K562 (cell line): ENCODE results near the gene AFAP1. TPM values are rescaled to one million over a fixed set of nuclear protein-coding genes. Genes with fewer than 3 reads are reported as not detected.

Source experiments
- ATAC-seq: fragments of 200-7000 bp; cut with Tn5 transposase; 3 replicates; pipeline ENCODE4 v1.9.1; 2020; ENCODE audit warnings: moderate library complexity
- BruUV-seq: library from RNA; stranded (reverse); fragments of 400-500 nt; replicated peaks from 2 replicates; lab custom pipeline; 2021; lab: Mats Ljungman, UMichigan
- CTCF ChIA-PET: fragments of 300-600 bp; formaldehyde crosslinking; extraction: SDS; loops from one replicate; lab custom pipeline; 2021; ENCODE audit warnings: low intra/inter-chr PET ratio; lab: Yijun Ruan, JAX
- POLR2A ChIA-PET: fragments of 300-600, 350-650 bp; sonication (Branson Sonifier 250); formaldehyde crosslinking; extraction: SDS; loops from one replicate; lab custom pipeline; 2021; ENCODE audit warnings: antibody characterized with exemption, inconsistent platforms; lab: Yijun Ruan, JAX
- DNase-seq, 4 experiments: peaks; one replicate each; pipeline versions ENCODE4 v3.0.0 to v3.0.0-alpha.2; 2011 to 2018; ENCODE audit warnings: low spot score in 3 of 4, mixed read lengths in 3 of 4; ENCODE audit errors: extremely low read depth in 1 of 4
- FAIRE-seq: peaks from 2 replicates; lab custom pipeline; 2011; peaks lifted over from hg19 to GRCh38; lab: Jason Lieb, UNC
- H2AFZ ChIP-seq: 2 replicates; pipeline ENCODE4 v1.6.0; 2011; ENCODE audit warnings: low read depth, low read length, control low read depth, inconsistent platforms
- H3K27ac ChIP-seq: fragments of 200-600 bp; 3 replicates; pipeline ENCODE4 v1.8.0; 2011; ENCODE audit warnings: low read depth, mild to moderate bottlenecking, control low read depth, inconsistent platforms, low read length, moderate library complexity, mixed read lengths; ENCODE audit errors: extremely low read depth
- H3K27me3 ChIP-seq, 2 experiments: fragments of 300-600 bp in 1 of 2; 2 replicates in 1 of 2; 3 replicates in 1 of 2; pipeline versions ENCODE4 v1.6.0 to v1.8.0; 2011; ENCODE audit warnings: inconsistent platforms in 2 of 2, low read length in 2 of 2, mild to moderate bottlenecking in 1 of 2, mixed read lengths in 1 of 2, moderate library complexity in 1 of 2; ENCODE audit not compliant: control insufficient read depth in 2 of 2, insufficient read depth in 2 of 2
- H3K36me3 ChIP-seq: fragments of 300-600 bp; 3 replicates; pipeline ENCODE4 v1.8.0; 2011; ENCODE audit warnings: mild to moderate bottlenecking, low read length, inconsistent platforms; ENCODE audit not compliant: control insufficient read depth, insufficient read depth
- H3K4me1 ChIP-seq, 2 experiments: fragments of 200-600 bp in 1 of 2; replicated peaks in 1 of 2; 2 replicates in 1 of 2; 3 replicates in 1 of 2; pipeline versions ENCODE4 v1.5.1 to v1.8.0; 2011; ENCODE audit warnings: inconsistent platforms in 2 of 2, low read length in 2 of 2, mild to moderate bottlenecking in 1 of 2, mixed read lengths in 1 of 2, moderate library complexity in 1 of 2; ENCODE audit not compliant: control insufficient read depth in 2 of 2, insufficient read depth in 2 of 2
- H3K4me2 ChIP-seq: 2 replicates; pipeline ENCODE4 v1.6.1; 2011; ENCODE audit warnings: low read length, control low read depth, inconsistent platforms, mixed read lengths; ENCODE audit not compliant: insufficient read depth
- H3K4me3 ChIP-seq: fragments of 200-600 bp; sonication (generic), shearing (Covaris generic); 2 replicates; pipeline ENCODE4 v1.5.1; 2016; ENCODE audit warnings: control low read depth, inconsistent platforms
- H3K79me2 ChIP-seq: fragments of 200-600 bp; 3 replicates; pipeline ENCODE4 v1.8.0; 2011; ENCODE audit warnings: low read length, inconsistent platforms; ENCODE audit not compliant: control insufficient read depth, insufficient read depth
- H3K9ac ChIP-seq, 2 experiments: 2 replicates each; pipeline versions ENCODE4 v1.6.0 to v1.6.1; 2011; ENCODE audit warnings: low read depth in 2 of 2, low read length in 2 of 2, control low read depth in 1 of 2, inconsistent platforms in 1 of 2, mild to moderate bottlenecking in 1 of 2, mixed read lengths in 1 of 2; ENCODE audit not compliant: insufficient read depth in 1 of 2
- H3K9me1 ChIP-seq: one replicate; pipeline ENCODE4 v1.6.0; 2011; ENCODE audit warnings: inconsistent platforms, mild to moderate bottlenecking, low read length, moderate library complexity; ENCODE audit not compliant: control insufficient read depth, insufficient read depth
- H3K9me3 ChIP-seq: replicated peaks from 2 replicates; pipeline ENCODE4 v1.5.1; 2011; ENCODE audit warnings: low read depth, low read length, inconsistent platforms; ENCODE audit not compliant: control insufficient read depth, insufficient read depth
- H4K20me1 ChIP-seq: replicated peaks from 2 replicates; pipeline ENCODE4 v1.6.1; 2011; ENCODE audit warnings: low read length, inconsistent platforms, mixed read lengths; ENCODE audit not compliant: control insufficient read depth, insufficient read depth
- CUX1 ChIP-seq: fragments of 200-800 bp; sonication (Bioruptor generic); IDR thresholded peaks from 2 replicates; pipeline ENCODE4 v1.6.1; 2016; ENCODE audit warnings: missing genetic modification characterization, missing compliant biosample characterization
- HDAC2 ChIP-seq: fragments of 450-650 bp; IDR thresholded peaks from 2 replicates; pipeline ENCODE4 v1.6.1; 2016; ENCODE audit warnings: mild to moderate bottlenecking
- IRF9 ChIP-seq: fragments of 450-650 bp; IDR thresholded peaks from 2 replicates; pipeline ENCODE4 v1.6.1; 2016; ENCODE audit warnings: missing biosample characterization, missing genetic modification characterization
- SREBF2 ChIP-seq: sonication (generic); formaldehyde crosslinking; IDR thresholded peaks from 2 replicates; pipeline ENCODE4 v1.4.0; 2020; ENCODE audit warnings: mild to moderate bottlenecking, missing genetic modification reagents
- U2AF2 ChIP-seq: fragments of 200-400 bp; formaldehyde crosslinking; optimal IDR thresholded peaks from 2 replicates; pipeline ENCODE3; 2017; ENCODE audit warnings: low read depth, mild to moderate bottlenecking, low read length
- ZBTB12 ChIP-seq: fragments of 250-450 bp; sonication (Bioruptor Pico); IDR thresholded peaks from 2 replicates; pipeline ENCODE4 v1.4.0; 2020
- ZC3H4 ChIP-seq: sonication (generic); formaldehyde crosslinking; IDR thresholded peaks from 2 replicates; pipeline ENCODE4 v1.9.0; 2021; ENCODE audit warnings: missing genetic modification reagents, borderline replicate concordance
- ZNF263 ChIP-seq: sonication (generic); formaldehyde crosslinking; IDR thresholded peaks from 2 replicates; pipeline ENCODE4 v1.8.0; 2022; ENCODE audit warnings: mild to moderate bottlenecking, missing genetic modification reagents, borderline replicate concordance
- ZNF444 ChIP-seq: fragments of 250-450 bp; sonication (Bioruptor Pico); IDR thresholded peaks from 2 replicates; pipeline ENCODE4 v1.4.0; 2020; ENCODE audit warnings: mild to moderate bottlenecking, moderate library complexity
- ZNF696 ChIP-seq: fragments of 250-450 bp; sonication (Bioruptor Pico); conservative IDR thresholded peaks from 2 replicates; pipeline ENCODE4 v1.4.0; 2020; ENCODE audit warnings: mild to moderate bottlenecking, moderate library complexity
- ZNF740 ChIP-seq, 3 experiments: fragments of 200-800 bp in 1 of 3; sonication (Bioruptor generic) in 1 of 3; sonication (generic) in 1 of 3; formaldehyde crosslinking in 1 of 3; IDR thresholded peaks; 2 replicates each; pipeline versions ENCODE4 v1.6.1 to v1.8.0; 2016 to 2022; ENCODE audit warnings: mild to moderate bottlenecking in 2 of 3, missing compliant biosample characterization in 2 of 3, missing genetic modification characterization in 2 of 3, missing genetic modification reagents in 1 of 3
- WGBS: fragments of 100-300 bp; shearing (Covaris generic); methylation state at CpG from one replicate; pipeline ENCODE4 v1.1.6; 2016; ENCODE audit warnings: low coverage, mixed read lengths; ENCODE audit not compliant: insufficient coverage; ENCODE audit errors: missing lambda C conversion rate; 5-methylcytosine and 5-hydroxymethylcytosine counted together
- in situ Hi-C: fragments of 300-500 bp; cut with MboI; formaldehyde crosslinking; loops from 4 replicates; pipeline ENCODE4 v1.15.0; 2018; ENCODE audit warnings: inconsistent platforms, mixed read lengths
- intact Hi-C: fragments of 100-400 bp; cut with micrococcal nuclease; formaldehyde crosslinking; loops from 2 replicates; pipeline ENCODE4 v1.14.2; 2022
- polyA plus RNA-seq, 8 experiments: library from polyadenylated mRNA; depleted of rRNA in 4 of 8; stranded (reverse) in 5 of 8; unstranded in 3 of 8; fragments of >200 nt; fragmentation: Nextera tagmentation in 2 of 8; fragmentation: Illumina TruSeq in 1 of 8; extraction: Ambion mirVana in 2 of 8; extraction: Trizol in 1 of 8; gene quantifications; 2 replicates each; pipeline versions ENCODE4 v1.2.1 to v1.2.3, GENCODE V29; 2011 to 2014; ENCODE audit warnings: inconsistent platforms in 1 of 8, missing spikeins in 1 of 8
- total RNA-seq, 7 experiments: library from RNA; depleted of rRNA in 6 of 7; stranded (reverse); fragments of >200 nt in 6 of 7; fragmentation: Illumina TruSeq in 2 of 7; extraction: Trizol in 2 of 7; gene quantifications; 2 replicates each; pipeline versions ENCODE4 v1.2.1 to v1.2.3, GENCODE V29; 2011 to 2021; ENCODE audit warnings: low replicate concordance in 1 of 7

AFAP1 gene
- total and polyA plus RNA-seq, 9 of the 15 experiments (the other 6 are each of a cell fraction or from before 2014, with no cell fraction given) = 0.07 to 0.42 (median 0.12) TPM; not detected in 1

- no peaks in the 10 kb centered on the region for H3K4me1 ChIP-seq
- no peak for TF ChIP-seq SREBF2 (CRISPR knock-in tag)
- no peak for TF ChIP-seq ZNF444 (CRISPR knock-in tag)
- TF ChIP-seq ZNF263 (CRISPR knock-in tag) = no peak
- TF ChIP-seq CUX1 = no peak
- TF ChIP-seq IRF9 (tag) = no peak
- no peak for TF ChIP-seq ZC3H4
- no peak for TF ChIP-seq HDAC2
- TF ChIP-seq ZNF696 (CRISPR knock-in tag) = no peak
- TF ChIP-seq ZNF740 (CRISPR knock-in tag; IDR thresholded peaks at IDR 0.05) = no peak
- TF ChIP-seq ZNF740 (tag; IDR thresholded peaks at IDR 0.05) = no peak
- no peak for TF ChIP-seq ZBTB12 (CRISPR knock-in tag)
- TF ChIP-seq U2AF2 = no peak
Observed at GRCh38 chr4:7854216-7854615, 85.4 kb downstream of the AFAP1 start.

More at GRCh38 chr4:7854216-7854615, 85.4 kb downstream of the AFAP1 start:
- H3K27me3 ChIP-seq = peaks cover 11 to 61% of the 10 kb centered on the region in 2 experiments
- intact Hi-C loops (no loop called here), in situ Hi-C loops (loop anchor here (5.0 kb wide), 1 partner anchor 52 kb away; no protein-coding TSS in a partner anchor)
- POLR2A ChIA-PET = interaction anchor here (0.8 kb wide), 1 partner anchor 142 kb away, joined by 3 read pairs; no protein-coding TSS in a partner anchor
- H3K9me3 ChIP-seq = 0 out of 2 replicates have a peak, but pooled peaks cover 2% of the 10 kb centered on the region
- no peaks in the 10 kb centered on the region for H3K36me3 ChIP-seq
- H3K9ac ChIP-seq = no peak overlapping the region
- no peak for FAIRE-seq
- H3K9me1 ChIP-seq = no peaks in the 10 kb centered on the region
- no peak overlapping the region for H3K4me3 ChIP-seq
- H2AFZ ChIP-seq = no peak overlapping the region
- BruUV-seq = no TSS peak
- H3K79me2 ChIP-seq = no peaks in the 10 kb centered on the region
- 5% methylated on average over 9 of the region's 9 CpGs for WGBS
- H3K4me2 ChIP-seq = no peak overlapping the region
- no peak for ATAC-seq
- H3K27ac ChIP-seq = no peak overlapping the region
- H4K20me1 ChIP-seq = peaks cover 7% of the 10 kb centered on the region; the same call in 1 of the 2 replicates
- CTCF ChIA-PET = interaction anchor here (1.2 kb wide), 1 partner anchor 51 kb away, joined by 3 read pairs; no protein-coding TSS in a partner anchor
- DNase-seq = no peak
